OCI-LY7 (cell line): Measurements from ENCODE around the gene NUP188. TPM values are rescaled to one million over a fixed set of nuclear protein-coding genes. Genes with fewer than 3 reads are reported as not detected.

ENCODE experiments used
- BruUV-seq: library from RNA; stranded (reverse); fragments of 400-500 nt; replicated peaks from 2 replicates; lab custom pipeline; 2021; lab: Mats Ljungman, UMichigan
- CTCF ChIA-PET: fragments of 300-600 bp; sonication (Branson Sonifier 250); formaldehyde crosslinking; loops from one replicate; lab custom pipeline; 2022; ENCODE audit warnings: antibody characterized with exemption; ENCODE audit not compliant: unreplicated experiment; lab: Charles Lee
- POLR2A ChIA-PET: fragments of 300-600 bp; sonication (Branson Sonifier 250); formaldehyde crosslinking; loops from one replicate; lab custom pipeline; 2022; ENCODE audit warnings: antibody characterized with exemption; lab: Charles Lee
- DNase-seq: peaks from one replicate; pipeline ENCODE4 v3.0.0-alpha.2; 2015; ENCODE audit warnings: low spot score
- H2AFZ ChIP-seq: fragments of 200-600 bp; sonication (generic), shearing (Covaris generic); 2 replicates; pipeline ENCODE4 v1.6.1; 2014; ENCODE audit warnings: mild to moderate bottlenecking, antibody characterized with exemption, low read length, moderate library complexity
- H3K27ac ChIP-seq: fragments of 200-600 bp; sonication (generic); 2 replicates; pipeline ENCODE4 v1.5.1; 2014; ENCODE audit warnings: mixed run types, low read depth, mild to moderate bottlenecking, moderate library complexity, low read length, inconsistent platforms; ENCODE audit not compliant: poor library complexity, severe bottlenecking
- H3K36me3 ChIP-seq: fragments of 200-600 bp; sonication (generic); 2 replicates; pipeline ENCODE4 v1.6.1; 2014; ENCODE audit warnings: mild to moderate bottlenecking, antibody characterized with exemption, low read length, moderate library complexity, mixed read lengths; ENCODE audit not compliant: insufficient read depth
- H3K4me1 ChIP-seq: fragments of 200-600 bp; sonication (generic); 2 replicates; pipeline ENCODE4 v1.5.1; 2014; ENCODE audit warnings: mild to moderate bottlenecking, low read length; ENCODE audit not compliant: insufficient read depth, poor library complexity, severe bottlenecking
- H3K4me2 ChIP-seq: fragments of 200-600 bp; sonication (generic); 2 replicates; pipeline ENCODE4 v1.6.1; 2014; ENCODE audit warnings: mild to moderate bottlenecking, low read length
- H3K4me3 ChIP-seq: fragments of 200-600 bp; sonication (generic); 2 replicates; pipeline ENCODE4 v1.5.1; 2014; ENCODE audit warnings: mild to moderate bottlenecking, low read depth, low read length; ENCODE audit not compliant: poor library complexity, severe bottlenecking
- H3K79me2 ChIP-seq: fragments of 200-600 bp; sonication (generic); 2 replicates; pipeline ENCODE4 v1.6.1; 2016; ENCODE audit warnings: low read depth, mild to moderate bottlenecking, low read length, moderate library complexity, mixed read lengths; ENCODE audit not compliant: insufficient read depth
- H3K9me2 ChIP-seq: fragments of 200-600 bp; sonication (generic); 2 replicates; pipeline ENCODE4 v1.6.1; 2016; ENCODE audit warnings: mild to moderate bottlenecking, low read length, mixed read lengths; ENCODE audit not compliant: insufficient read depth
- H3K9me3 ChIP-seq: fragments of 200-600 bp; sonication (generic); 2 replicates; pipeline ENCODE4 v1.6.1; 2014; ENCODE audit warnings: mild to moderate bottlenecking, mixed run types, low read length, mixed read lengths
- H4K20me1 ChIP-seq: fragments of 200-600 bp; sonication (generic); 2 replicates; pipeline ENCODE4 v1.6.1; 2014; ENCODE audit warnings: mild to moderate bottlenecking, antibody characterized with exemption, low read length, moderate library complexity, mixed read lengths; ENCODE audit not compliant: insufficient read depth
- EZH2phosphoT487 ChIP-seq: fragments of 200-600 bp; sonication (generic); IDR thresholded peaks from 2 replicates; pipeline ENCODE4 v1.6.1; 2018; ENCODE audit warnings: low read depth, borderline replicate concordance, mild to moderate bottlenecking, mixed run types, antibody characterized with exemption, low read length, moderate library complexity, mixed read lengths
- intact Hi-C: fragments of 100-400 bp; cut with micrococcal nuclease; formaldehyde crosslinking; loops from one replicate; pipeline ENCODE4 v1.10.0; 2022; ENCODE audit not compliant: unreplicated experiment
- total RNA-seq, 2 experiments: library from RNA; depleted of rRNA in 1 of 2; stranded (reverse); fragments of >200 nt in 1 of 2; shearing (Covaris generic) in 1 of 2; gene quantifications; 2 replicates each; pipeline ENCODE4 v1.2.3, GENCODE V29; 2014 to 2022
- TF ChIP-seq, protein P1 (sequence below): fragments of 200-600 bp; sonication (generic); conservative IDR thresholded peaks from 2 replicates; pipeline ENCODE4 v1.5.1; 2014; ENCODE audit warnings: mild to moderate bottlenecking, antibody characterized with exemption, low read length, moderate library complexity, mixed read lengths

The NUP188 gene
- total RNA-seq, 2 experiments from 2014 or later: 73.6 to 83.8 TPM

DNA sequence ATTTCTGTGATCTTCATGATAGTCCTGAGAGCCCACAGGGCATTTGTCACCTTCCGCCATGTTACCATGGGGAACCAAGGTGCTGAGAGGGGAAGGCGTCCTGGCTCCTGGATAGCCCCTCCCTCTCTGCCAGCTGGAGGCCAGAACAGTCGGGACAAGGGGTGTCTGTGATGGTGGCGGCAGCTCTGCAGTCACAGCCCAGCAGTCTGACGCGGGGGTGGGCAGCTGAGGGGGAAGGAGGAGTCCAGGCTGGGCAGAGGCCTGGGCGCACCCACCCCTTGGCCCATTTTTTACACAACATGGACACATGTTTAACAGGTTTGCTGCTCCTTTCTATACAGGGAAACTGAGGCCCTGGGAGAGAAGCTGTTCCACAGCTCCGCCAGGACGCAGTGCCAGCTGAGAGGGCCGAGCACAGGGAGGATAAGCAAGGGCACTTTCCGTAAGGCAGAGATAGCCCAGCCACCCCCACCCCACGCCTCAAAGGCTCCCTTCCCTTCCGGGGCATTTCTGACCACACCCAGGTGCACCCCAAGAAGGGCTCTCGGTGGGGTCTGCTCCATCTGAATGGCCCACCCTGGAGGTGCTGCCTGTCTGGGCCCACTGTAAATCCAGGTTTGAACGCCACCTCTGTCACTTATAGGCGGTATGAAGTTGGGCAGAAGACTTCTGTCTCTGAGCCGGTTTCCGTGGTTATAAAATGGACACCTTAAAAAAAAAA lies 48.5 kb upstream of the NUP188 start:
- no peak for DNase-seq
- TF ChIP-seq, protein P1, sequence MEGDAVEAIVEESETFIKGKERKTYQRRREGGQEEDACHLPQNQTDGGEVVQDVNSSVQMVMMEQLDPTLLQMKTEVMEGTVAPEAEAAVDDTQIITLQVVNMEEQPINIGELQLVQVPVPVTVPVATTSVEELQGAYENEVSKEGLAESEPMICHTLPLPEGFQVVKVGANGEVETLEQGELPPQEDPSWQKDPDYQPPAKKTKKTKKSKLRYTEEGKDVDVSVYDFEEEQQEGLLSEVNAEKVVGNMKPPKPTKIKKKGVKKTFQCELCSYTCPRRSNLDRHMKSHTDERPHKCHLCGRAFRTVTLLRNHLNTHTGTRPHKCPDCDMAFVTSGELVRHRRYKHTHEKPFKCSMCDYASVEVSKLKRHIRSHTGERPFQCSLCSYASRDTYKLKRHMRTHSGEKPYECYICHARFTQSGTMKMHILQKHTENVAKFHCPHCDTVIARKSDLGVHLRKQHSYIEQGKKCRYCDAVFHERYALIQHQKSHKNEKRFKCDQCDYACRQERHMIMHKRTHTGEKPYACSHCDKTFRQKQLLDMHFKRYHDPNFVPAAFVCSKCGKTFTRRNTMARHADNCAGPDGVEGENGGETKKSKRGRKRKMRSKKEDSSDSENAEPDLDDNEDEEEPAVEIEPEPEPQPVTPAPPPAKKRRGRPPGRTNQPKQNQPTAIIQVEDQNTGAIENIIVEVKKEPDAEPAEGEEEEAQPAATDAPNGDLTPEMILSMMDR: no peak
- no peak for TF ChIP-seq EZH2phosphoT487
- ChIA-PET POLR2A (no interaction called here), CTCF (no interaction called here)
- Histone ChIP-seq H4K20me1 (no peaks in the 10 kb centered on the region), H3K27ac (no peak overlapping the region), H3K4me2 (no peak overlapping the region), H2AFZ (no peak overlapping the region), H3K9me3 (no peaks in the 10 kb centered on the region), H3K4me3 (no peak overlapping the region), H3K4me1 (peaks cover 42% of the 10 kb centered on the region), H3K36me3 (peaks cover 54% of the 10 kb centered on the region), H3K9me2 (no peaks in the 10 kb centered on the region), H3K79me2 (0 out of 2 replicates have a peak, but pooled peaks cover 2% of the 10 kb centered on the region)
- intact Hi-C loops: no loop called here
- no TSS peak for BruUV-seq

DNA sequence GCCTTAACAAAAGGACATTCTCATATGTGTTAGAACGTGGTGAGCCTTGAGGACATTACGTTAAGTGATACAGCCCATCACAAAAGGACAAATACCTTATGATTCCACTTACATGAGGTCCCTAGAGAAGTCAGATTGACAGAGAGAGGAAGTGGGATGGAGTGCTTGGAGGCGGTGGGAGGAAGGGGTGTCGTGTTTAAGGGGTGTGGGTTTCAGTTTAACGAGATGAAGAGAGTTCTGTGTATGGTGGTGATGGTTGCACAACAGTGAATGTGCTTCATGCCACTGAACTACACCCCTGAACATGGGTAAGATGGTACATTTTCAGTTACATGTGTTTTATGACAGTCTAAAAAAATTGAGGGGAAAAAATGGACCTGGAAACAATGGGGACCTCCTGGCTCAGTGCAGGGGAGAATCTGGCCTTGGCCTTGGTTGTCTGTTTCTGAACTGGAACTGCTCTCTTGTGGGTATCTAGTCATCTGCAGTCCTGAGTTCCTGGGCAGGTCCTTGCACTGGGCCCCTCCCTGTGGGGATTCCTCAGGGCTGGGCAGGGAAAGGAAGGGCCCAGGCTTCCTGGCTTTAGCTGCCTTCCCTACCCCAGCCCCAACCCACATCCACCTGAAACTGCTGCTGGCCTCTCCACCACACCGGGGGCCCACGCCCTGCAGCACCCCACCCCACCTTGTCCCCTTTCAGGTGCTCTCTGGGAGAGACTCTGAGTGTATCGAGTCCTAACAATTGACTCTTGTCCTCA lies 47.8 kb upstream of the NUP188 start:
- Histone ChIP-seq H3K4me3 (no peak overlapping the region), H3K79me2 (0 out of 2 replicates have a peak, but pooled peaks cover 3% of the 10 kb centered on the region), H3K4me2 (no peak overlapping the region), H3K9me3 (no peaks in the 10 kb centered on the region), H3K4me1 (peaks cover 42% of the 10 kb centered on the region), H2AFZ (no peak overlapping the region), H3K27ac (peak overlapping the region; percentile 4), H4K20me1 (no peaks in the 10 kb centered on the region), H3K9me2 (no peaks in the 10 kb centered on the region), H3K36me3 (peaks cover 52% of the 10 kb centered on the region)
- no TSS peak for BruUV-seq
- no peak for DNase-seq
- ChIA-PET CTCF (no interaction called here), POLR2A (interaction anchor here (0.7 kb wide), 1 partner anchor 570 kb away, joined by 3 read pairs; no protein-coding TSS in a partner anchor)
- TF ChIP-seq, protein P1: no peak
- no peak for TF ChIP-seq EZH2phosphoT487
- intact Hi-C loops: no loop called here
